Endothelial cell of umbilical vein (primary cell): ENCODE results near the gene MANF. TPM values are rescaled to one million over a fixed set of nuclear protein-coding genes. Genes with fewer than 3 reads are reported as not detected.

Experiments used
- BruUV-seq: library from RNA; stranded (reverse); fragments of 400-500 nt; replicated peaks from 2 replicates; lab custom pipeline; 2021; lab: Mats Ljungman, UMichigan
- CTCF ChIA-PET: fragments of 300-600, 350-600 bp; sonication (Branson Sonifier 250); formaldehyde crosslinking; loops from one replicate; lab custom pipeline; 2021; ENCODE audit warnings: antibody characterized with exemption, inconsistent platforms; lab: Charles Lee
- POLR2A ChIA-PET: fragments of 300-600, 350-600 bp; sonication (Branson Sonifier 250); formaldehyde crosslinking; loops from one replicate; lab custom pipeline; 2021; ENCODE audit warnings: antibody characterized with exemption, inconsistent platforms; lab: Charles Lee
- DNase-seq: peaks from one replicate; pipeline ENCODE4 v3.0.0-alpha.2; 2011; ENCODE audit warnings: low read depth, low spot score
- FAIRE-seq: peaks from 2 replicates; lab custom pipeline; 2011; peaks lifted over from hg19 to GRCh38; lab: Jason Lieb, UNC
- H2AFZ ChIP-seq: 2 replicates; pipeline ENCODE4 v1.6.0; 2012; ENCODE audit warnings: low read depth, low read length, control low read depth, inconsistent platforms
- H3K27ac ChIP-seq: 2 replicates; pipeline ENCODE4 v1.5.1; 2011; ENCODE audit warnings: low read depth, mild to moderate bottlenecking, control low read depth, low read length, moderate library complexity; ENCODE audit not compliant: insufficient read depth
- H3K27me3 ChIP-seq, 2 experiments: 2 replicates each; pipeline versions ENCODE4 v1.6.0 to v1.6.1; 2011; ENCODE audit warnings: low read length in 2 of 2, mixed read lengths in 1 of 2; ENCODE audit not compliant: control insufficient read depth in 2 of 2, insufficient read depth in 2 of 2
- H3K36me3 ChIP-seq, 2 experiments: 2 replicates in 1 of 2; 3 replicates in 1 of 2; pipeline ENCODE4 v1.5.1; 2011; ENCODE audit warnings: low read length in 2 of 2, mild to moderate bottlenecking in 1 of 2, moderate library complexity in 1 of 2; ENCODE audit not compliant: control insufficient read depth in 2 of 2, insufficient read depth in 2 of 2; ENCODE audit errors: extremely low read depth in 1 of 2
- H3K4me1 ChIP-seq: 3 replicates; pipeline ENCODE4 v1.5.1; 2011; ENCODE audit warnings: mild to moderate bottlenecking, low read length; ENCODE audit not compliant: control insufficient read depth, insufficient read depth; ENCODE audit errors: extremely low read depth
- H3K4me2 ChIP-seq: 2 replicates; pipeline ENCODE4 v1.6.1; 2011; ENCODE audit warnings: low read length, control low read depth, mixed read lengths; ENCODE audit not compliant: insufficient read depth
- H3K4me3 ChIP-seq, 3 experiments: fragments of 200-600 bp in 1 of 3; sonication (generic), shearing (Covaris generic) in 1 of 3; replicated peaks in 1 of 3; 2 replicates each; pipeline ENCODE4 v1.5.1; 2011 to 2016; ENCODE audit warnings: control low read depth in 3 of 3, low read length in 3 of 3, mild to moderate bottlenecking in 2 of 3, inconsistent platforms in 1 of 3, low read depth in 1 of 3, moderate library complexity in 1 of 3; ENCODE audit not compliant: insufficient read depth in 1 of 3
- H3K79me2 ChIP-seq: 2 replicates; pipeline ENCODE4 v1.6.0; 2012; ENCODE audit warnings: low read length, inconsistent platforms; ENCODE audit not compliant: control insufficient read depth, insufficient read depth
- H3K9ac ChIP-seq: replicated peaks from 2 replicates; pipeline ENCODE3; 2011; ENCODE audit warnings: low read length, control low read depth; ENCODE audit not compliant: insufficient read depth; ENCODE audit errors: extremely low read depth
- H3K9me1 ChIP-seq: replicated peaks from 3 replicates; pipeline ENCODE4 v1.6.0; 2011; ENCODE audit warnings: mild to moderate bottlenecking, low read length; ENCODE audit not compliant: control insufficient read depth, insufficient read depth; ENCODE audit errors: extremely low read depth
- H3K9me3 ChIP-seq: replicated peaks from 2 replicates; pipeline ENCODE4 v1.5.1; 2012; ENCODE audit warnings: low read length, inconsistent platforms; ENCODE audit not compliant: control insufficient read depth, insufficient read depth
- H4K20me1 ChIP-seq: replicated peaks from 2 replicates; pipeline ENCODE3; 2011; ENCODE audit warnings: mild to moderate bottlenecking, low read length; ENCODE audit not compliant: control insufficient read depth, insufficient read depth; ENCODE audit errors: extremely low read depth
- EZH2 ChIP-seq: IDR thresholded peaks from 2 replicates; pipeline ENCODE4 v1.6.1; 2012; ENCODE audit warnings: borderline replicate concordance, low read depth, mild to moderate bottlenecking, moderate library complexity, low read length, inconsistent platforms; ENCODE audit not compliant: severe bottlenecking
- FOS ChIP-seq: IDR thresholded peaks from 2 replicates; pipeline ENCODE4 v1.6.1; 2011; ENCODE audit warnings: mild to moderate bottlenecking, low read length, moderate library complexity, borderline replicate concordance; ENCODE audit not compliant: insufficient read depth
- GATA2 ChIP-seq: IDR thresholded peaks from 2 replicates; pipeline ENCODE4 v1.7.0; 2011; ENCODE audit warnings: low read depth, mild to moderate bottlenecking, moderate library complexity, mixed read lengths, low read length; ENCODE audit not compliant: insufficient read length, insufficient read depth
- JUN ChIP-seq: IDR thresholded peaks from 2 replicates; pipeline ENCODE4 v1.6.1; 2011; ENCODE audit warnings: borderline replicate concordance, low read depth; ENCODE audit not compliant: insufficient read length, insufficient read depth
- MAX ChIP-seq: IDR thresholded peaks from 2 replicates; pipeline ENCODE4 v1.6.1; 2011; ENCODE audit not compliant: insufficient read depth, insufficient read length
- MYC ChIP-seq: IDR thresholded peaks from one replicate; pipeline ENCODE4 v1.6.1; 2011; ENCODE audit warnings: mild to moderate bottlenecking, low read depth, low read length
- POLR2A ChIP-seq: IDR thresholded peaks from 2 replicates; pipeline ENCODE4 v1.6.1; 2012; ENCODE audit warnings: low read depth, mild to moderate bottlenecking, control low read depth, low read length
- POLR2AphosphoS5 ChIP-seq: IDR thresholded peaks from 2 replicates; pipeline ENCODE4 v1.6.1; 2012; ENCODE audit warnings: low read depth, mild to moderate bottlenecking, control low read depth, low read length, moderate library complexity; ENCODE audit not compliant: insufficient read depth
- dilution Hi-C: fragments of 300-500 bp; cut with MboI; formaldehyde crosslinking; loops from one replicate; pipeline ENCODE4 v1.15.0; 2019; ENCODE audit warnings: low sequenced_read_pairs; ENCODE audit not compliant: extremely low pct_ligation_motif_present
- intact Hi-C: fragments of 100-400 bp; cut with micrococcal nuclease; formaldehyde crosslinking; loops from one replicate; pipeline ENCODE4 v1.10.0; 2022
- polyA plus RNA-seq, 4 experiments: library from polyadenylated mRNA; depleted of rRNA in 3 of 4; stranded (reverse) in 3 of 4; unstranded in 1 of 4; fragments of >200 nt; gene quantifications; 2 replicates each; pipeline versions ENCODE4 v1.2.1 to v1.2.3, GENCODE V29; 2011 to 2012; ENCODE audit warnings: missing spikeins in 1 of 4
- total RNA-seq: library from RNA; stranded (reverse); gene quantifications from 2 replicates; pipeline ENCODE4 v1.2.3, GENCODE V29; 2021
- TF ChIP-seq, protein P1 (sequence below), 2 donors: IDR thresholded peaks; 1 replicate in 1 of 2; 2 replicates in 1 of 2; pipeline ENCODE4 v1.5.1; 2011; ENCODE audit warnings: low read length in 2 of 2, mild to moderate bottlenecking in 2 of 2, moderate library complexity in 2 of 2, control low read depth in 1 of 2, inconsistent platforms in 1 of 2, low read depth in 1 of 2; ENCODE audit not compliant: insufficient read depth in 1 of 2; ENCODE audit errors: extremely low read depth in 1 of 2

The MANF gene
- total and polyA plus RNA-seq, 2 donors (not counting 3 experiments of a cell fraction or from before 2014, with no cell fraction given), result 100 to 248 TPM

DNA sequence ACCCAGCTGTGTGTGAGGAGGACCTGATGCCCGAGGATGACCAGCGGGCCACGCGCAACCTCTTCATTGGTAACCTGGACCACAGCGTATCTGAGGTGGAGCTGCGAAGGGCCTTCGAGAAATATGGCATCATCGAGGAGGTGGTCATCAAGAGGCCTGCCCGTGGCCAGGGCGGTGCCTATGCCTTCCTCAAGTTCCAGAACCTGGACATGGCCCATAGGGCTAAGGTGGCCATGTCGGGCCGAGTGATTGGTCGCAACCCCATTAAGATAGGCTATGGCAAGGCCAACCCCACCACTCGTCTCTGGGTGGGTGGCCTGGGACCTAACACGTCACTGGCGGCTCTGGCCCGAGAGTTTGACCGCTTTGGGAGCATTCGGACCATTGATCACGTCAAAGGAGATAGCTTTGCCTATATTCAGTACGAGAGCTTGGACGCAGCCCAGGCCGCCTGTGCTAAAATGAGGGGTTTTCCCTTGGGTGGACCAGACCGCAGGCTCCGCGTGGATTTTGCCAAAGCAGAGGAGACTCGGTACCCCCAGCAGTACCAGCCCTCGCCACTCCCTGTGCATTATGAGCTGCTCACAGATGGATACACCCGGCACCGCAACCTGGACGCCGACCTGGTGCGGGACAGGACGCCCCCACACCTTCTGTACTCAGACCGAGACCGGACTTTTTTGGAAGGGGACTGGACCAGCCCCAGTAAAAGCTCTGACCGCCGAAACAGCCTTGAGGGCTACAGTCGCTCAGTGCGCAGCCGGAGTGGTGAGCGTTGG, 7.5 kb downstream of the MANF start:
- H3K36me3 ChIP-seq, result peaks cover 26 to 40% of the 10 kb centered on the region in 2 experiments
- POLR2A ChIA-PET, result no interaction called here

More for the DNA sequence above, 7.5 kb downstream of the MANF start:
- no peak for TF ChIP-seq JUN
- no peak for TF ChIP-seq POLR2AphosphoS5
- TF ChIP-seq EZH2, result no peak
- TF ChIP-seq GATA2, result no peak
- TF ChIP-seq MAX, result no peak
- TF ChIP-seq FOS, result no peak
- no peak for TF ChIP-seq MYC
- TF ChIP-seq, protein P1, sequence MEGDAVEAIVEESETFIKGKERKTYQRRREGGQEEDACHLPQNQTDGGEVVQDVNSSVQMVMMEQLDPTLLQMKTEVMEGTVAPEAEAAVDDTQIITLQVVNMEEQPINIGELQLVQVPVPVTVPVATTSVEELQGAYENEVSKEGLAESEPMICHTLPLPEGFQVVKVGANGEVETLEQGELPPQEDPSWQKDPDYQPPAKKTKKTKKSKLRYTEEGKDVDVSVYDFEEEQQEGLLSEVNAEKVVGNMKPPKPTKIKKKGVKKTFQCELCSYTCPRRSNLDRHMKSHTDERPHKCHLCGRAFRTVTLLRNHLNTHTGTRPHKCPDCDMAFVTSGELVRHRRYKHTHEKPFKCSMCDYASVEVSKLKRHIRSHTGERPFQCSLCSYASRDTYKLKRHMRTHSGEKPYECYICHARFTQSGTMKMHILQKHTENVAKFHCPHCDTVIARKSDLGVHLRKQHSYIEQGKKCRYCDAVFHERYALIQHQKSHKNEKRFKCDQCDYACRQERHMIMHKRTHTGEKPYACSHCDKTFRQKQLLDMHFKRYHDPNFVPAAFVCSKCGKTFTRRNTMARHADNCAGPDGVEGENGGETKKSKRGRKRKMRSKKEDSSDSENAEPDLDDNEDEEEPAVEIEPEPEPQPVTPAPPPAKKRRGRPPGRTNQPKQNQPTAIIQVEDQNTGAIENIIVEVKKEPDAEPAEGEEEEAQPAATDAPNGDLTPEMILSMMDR (IDR thresholded peaks at IDR 0.05; ENCODE audit: extremely low read depth in 1 of 2, insufficient read depth in 1 of 2, low read depth in 1 of 2, low read length in 2 of 2), result no peak
- no peak for TF ChIP-seq POLR2A
- intact Hi-C loops (loop anchor here (5.0 kb wide), 1 partner anchor 1035 kb away; the partner anchor contains the start of gene TMEM115), dilution Hi-C loops (no loop called here)
- FAIRE-seq, result no peak
- BruUV-seq, result TSS peak; percentile 17
- H4K20me1 ChIP-seq, result no peaks in the 10 kb centered on the region
- peak overlapping the region; percentile 22 for H3K4me2 ChIP-seq
- peaks cover 71% of the 10 kb centered on the region for H3K79me2 ChIP-seq
- no peak for DNase-seq
- H3K27ac ChIP-seq, result peak overlapping the region; percentile 50
- H3K4me3 ChIP-seq, result peak overlapping the region in 2 of 3 experiments; percentile 36 to 77
- H3K27me3 ChIP-seq, result no peaks in the 10 kb centered on the region
- H2AFZ ChIP-seq, result no peak overlapping the region
- peaks cover 42% of the 10 kb centered on the region for H3K4me1 ChIP-seq
- no peaks in the 10 kb centered on the region for H3K9me3 ChIP-seq
- CTCF ChIA-PET, result interaction anchor here (0.7 kb wide), 1 partner anchor 74 kb away, joined by 3 read pairs; no protein-coding TSS in a partner anchor
- H3K9me1 ChIP-seq, result no peaks in the 10 kb centered on the region
- peak overlapping the region; percentile 88 for H3K9ac ChIP-seq
